HG03354 (cell line): ENCODE results near the gene PANX2.
A peak's percentile ranks its signal among the peaks of the same experiment; 100 is the strongest.

Experiments used
- ATAC-seq: cut with Tn5 transposase; IDR thresholded peaks from one replicate; pipeline ENCODE4 v1.9.1; 2021; ENCODE audit warnings: mild to moderate bottlenecking; ENCODE audit not compliant: unreplicated experiment, poor library complexity, severe bottlenecking

The PANX2 gene

GRCh38 chr22:50180727-50181521, 10.4 kb downstream of the PANX2 start:
- no peak for ATAC-seq

DNA sequence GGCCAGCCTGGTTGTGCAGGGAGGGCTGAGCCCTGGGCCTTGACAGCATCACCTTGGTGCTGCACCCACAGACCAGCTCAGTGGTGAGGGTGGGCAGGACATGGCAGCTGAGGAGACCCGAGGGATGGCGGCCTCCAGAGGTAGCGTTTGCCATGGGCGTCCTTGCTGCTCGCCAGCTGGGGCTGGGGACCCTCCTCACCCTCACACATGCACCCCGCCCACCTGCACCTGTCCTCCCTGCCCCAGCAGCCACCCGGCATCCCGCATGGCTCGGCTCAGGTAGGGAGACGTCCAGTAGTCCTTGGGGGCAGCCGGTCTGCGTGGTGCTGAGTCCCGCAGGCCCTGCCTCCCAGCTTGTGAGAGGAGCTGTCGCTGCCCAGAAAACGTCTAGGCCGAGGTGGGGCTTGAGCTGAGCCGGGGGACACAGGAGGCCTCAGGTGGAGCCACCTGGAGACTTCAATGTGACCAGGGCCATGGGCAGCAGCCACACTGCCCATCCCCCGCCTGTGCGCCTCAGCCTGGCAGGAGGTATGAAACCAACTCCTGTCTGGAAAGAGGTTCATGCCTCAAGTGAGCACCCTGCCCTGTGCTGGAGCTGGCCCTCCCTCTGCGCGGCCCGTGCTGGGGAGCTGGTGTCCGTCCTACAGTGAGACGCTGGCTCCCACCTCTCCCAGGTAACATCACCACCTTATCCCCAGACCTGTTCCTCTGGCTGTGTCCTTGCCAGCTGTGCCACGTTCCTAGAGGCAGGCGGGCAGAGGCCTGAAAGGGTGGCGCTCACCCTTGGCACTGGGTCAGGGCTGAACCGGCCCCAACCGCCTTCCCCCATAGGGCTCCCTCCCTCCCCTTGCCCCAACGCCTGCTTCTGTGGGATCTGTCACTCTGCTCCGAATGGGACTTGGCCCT, 11.9 kb downstream of the PANX2 start:
- ATAC-seq = no peak

- no peak for ATAC-seq
Observed at GRCh38 chr22:50183141-50183971, 12.8 kb downstream of the PANX2 start.

DNA sequence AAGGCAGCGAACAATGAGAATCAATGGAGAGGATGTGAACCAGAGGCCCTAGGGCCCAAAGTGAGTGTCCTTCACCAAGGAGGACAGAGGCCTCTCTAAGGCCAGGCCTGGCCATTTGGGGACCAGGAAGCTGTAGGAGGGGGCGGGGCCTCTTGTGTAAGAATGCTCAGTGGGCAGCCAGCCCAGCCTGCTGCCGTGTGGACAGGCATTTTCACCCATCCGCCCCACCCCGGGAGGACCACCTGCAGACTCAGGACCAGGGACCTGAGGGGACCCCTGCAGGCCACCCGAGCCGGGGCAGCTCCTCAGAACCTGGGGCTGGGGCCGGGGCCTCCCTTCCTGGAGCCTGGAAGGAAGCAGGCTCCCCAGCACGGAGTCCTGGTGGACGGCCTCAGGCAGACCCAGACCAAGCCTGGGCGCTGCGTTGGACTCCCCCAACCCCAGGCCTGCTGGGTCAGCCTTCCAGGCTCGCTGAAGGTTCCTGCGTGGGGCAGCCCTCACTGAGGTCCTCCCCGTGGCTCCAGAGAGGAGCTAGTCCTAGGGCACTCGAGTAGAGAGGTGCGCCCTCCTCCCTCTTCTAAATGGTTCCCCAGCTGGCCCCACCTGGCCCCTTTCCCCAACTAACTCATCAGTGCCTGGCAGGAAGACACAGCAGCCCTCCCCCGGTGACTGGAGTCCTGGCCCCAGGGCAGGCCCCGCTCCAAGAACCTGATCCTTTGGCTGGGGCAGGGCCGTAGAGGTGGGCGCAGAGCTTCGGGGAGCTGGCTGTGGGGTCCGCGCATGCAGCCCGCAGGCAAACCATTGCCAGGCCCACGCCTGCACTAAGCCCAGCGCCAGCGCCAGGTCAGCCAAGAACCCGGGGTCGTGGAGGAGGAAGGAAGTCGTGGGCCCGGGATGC, 13.7 kb downstream of the PANX2 start:
- no peak for ATAC-seq

GRCh38 chr22:50184902-50185374, 14.4 kb downstream of the PANX2 start:
- no peak for ATAC-seq

GRCh38 chr22:50185375-50186087, 15.0 kb downstream of the PANX2 start, which contains the start of gene TRABD:
TRABD (plus strand) TSS chr22:50185913; CDS start chr22:50193061, 7,148 bp downstream.
- ATAC-seq = peak; percentile 41

GRCh38 chr22:50186181-50186714, 15.7 kb downstream of the PANX2 start:
- no peak for ATAC-seq

GRCh38 chr22:50186761-50187523, 16.4 kb downstream of the PANX2 start:
- no peak for ATAC-seq

- ATAC-seq = no peak
Observed at GRCh38 chr22:50188356-50188755, 17.8 kb downstream of the PANX2 start.

DNA sequence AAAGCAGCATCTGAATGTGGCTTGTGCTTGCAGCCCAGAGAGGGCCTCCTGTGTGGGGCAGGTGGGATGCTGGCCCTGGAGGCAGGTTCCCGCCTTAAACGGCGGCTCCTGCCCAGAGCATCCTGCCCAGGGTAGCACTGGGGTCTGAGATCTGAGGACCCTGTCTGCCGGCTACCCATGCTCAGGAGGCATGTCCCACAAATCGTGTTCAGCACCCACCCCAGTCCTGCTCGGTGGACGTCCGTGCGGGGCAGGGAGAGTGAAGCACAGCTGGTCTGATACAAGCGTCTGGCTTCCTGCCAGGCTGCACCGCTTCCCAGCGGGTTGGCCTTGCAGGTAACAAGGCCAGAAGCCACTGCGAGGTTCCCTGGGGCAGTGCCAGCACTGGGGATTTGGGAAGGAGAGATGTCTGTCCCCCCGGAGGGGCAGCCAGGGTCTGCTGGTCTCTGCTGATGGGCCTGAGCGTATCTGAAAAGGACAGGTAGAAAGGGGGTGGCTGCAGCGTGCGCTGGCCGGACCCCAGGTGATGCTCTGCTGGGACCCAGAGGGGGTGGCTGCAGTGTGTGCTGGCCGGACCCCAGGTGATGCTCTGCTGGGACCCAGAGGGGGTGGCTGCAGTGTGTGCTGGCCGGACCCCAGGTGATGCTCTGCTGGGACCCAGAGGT, 18.8 kb downstream of the PANX2 start:
- ATAC-seq = no peak

GRCh38 chr22:50189849-50190181, 19.3 kb downstream of the PANX2 start:
- no peak for ATAC-seq

GRCh38 chr22:50190182-50190940, 19.8 kb downstream of the PANX2 start:
- ATAC-seq = peak; percentile 45

GRCh38 chr22:50190941-50191741, 20.6 kb downstream of the PANX2 start:
- ATAC-seq = peak; percentile 29

GRCh38 chr22:50192436-50193204, 22.1 kb downstream of the PANX2 start:
- ATAC-seq = no peak

GRCh38 chr22:50193621-50194020, 23.1 kb downstream of the PANX2 start:
- ATAC-seq = no peak
